NCI-H82 treated with DMSO at 0.1 percent for 48 hours (cell line): ENCODE measurements around the gene EGF.

Source experiments
- DNase-seq: peaks from one replicate; lab custom pipeline; 2025; ENCODE audit not compliant: unreplicated experiment; lab: John Stamatoyannopoulos, UW

The EGF gene

GRCh38 chr4:109990261-109991257 lies 77.9 kb downstream of the EGF start:
- no peak for DNase-seq

DNA sequence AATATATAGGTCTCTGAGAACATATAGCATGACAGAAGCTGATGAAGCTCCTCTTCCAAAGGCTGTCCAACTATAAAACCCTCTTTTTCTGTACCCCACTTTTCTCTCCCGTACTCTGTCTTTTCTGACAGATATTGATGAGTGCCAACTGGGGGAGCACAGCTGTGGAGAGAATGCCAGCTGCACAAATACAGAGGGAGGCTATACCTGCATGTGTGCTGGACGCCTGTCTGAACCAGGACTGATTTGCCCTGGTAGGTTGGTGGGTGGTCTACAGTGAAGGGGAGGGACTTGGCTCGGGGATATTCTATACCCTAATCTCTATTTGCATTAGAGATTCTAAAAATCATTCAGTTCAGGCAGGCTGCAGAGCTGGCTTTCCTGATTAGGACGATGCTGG lies 80.4 kb downstream of the EGF start:
- DNase-seq = no peak

DNA sequence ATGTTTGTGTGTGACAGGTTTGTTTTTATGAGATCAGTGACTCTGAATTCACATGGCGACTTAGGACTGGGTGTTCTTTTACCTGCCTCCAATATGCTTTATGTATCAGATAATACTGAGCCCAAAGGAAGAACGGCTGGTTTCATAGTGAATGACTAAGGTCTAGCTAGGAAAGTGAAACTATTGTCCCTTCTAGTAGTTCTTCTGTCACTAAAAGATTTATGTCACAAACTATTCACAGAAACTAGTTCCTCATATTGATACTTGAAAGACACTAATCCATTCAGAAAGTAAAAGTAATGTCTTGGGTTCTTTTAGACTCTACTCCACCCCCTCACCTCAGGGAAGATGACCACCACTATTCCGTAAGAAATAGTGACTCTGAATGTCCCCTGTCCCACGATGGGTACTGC lies 81.7 kb downstream of the EGF start:
- DNase-seq = no peak

DNA sequence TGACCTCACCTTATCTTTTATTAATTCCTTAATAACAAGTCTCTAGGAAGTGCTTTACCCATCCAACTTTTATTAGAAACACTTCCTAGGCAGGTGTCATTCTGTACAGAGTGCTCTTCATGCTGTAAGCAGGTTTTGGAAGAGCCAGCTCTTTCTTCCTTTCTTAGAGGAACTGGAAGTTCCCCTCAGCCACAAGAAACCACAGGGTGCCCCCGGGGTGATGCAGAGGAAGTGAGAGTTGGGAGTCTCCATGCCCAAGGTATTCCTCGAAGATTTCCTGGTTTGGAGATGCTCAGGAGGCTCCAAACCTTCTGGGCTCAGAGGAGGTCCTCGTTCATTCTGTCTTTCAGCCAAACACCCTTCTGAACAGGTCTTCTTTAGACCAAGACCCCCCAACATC lies 83.8 kb downstream of the EGF start:
- DNase-seq = no peak

GRCh38 chr4:109998867-109999584 lies 86.3 kb downstream of the EGF start:
- peak; percentile 8 for DNase-seq

DNA sequence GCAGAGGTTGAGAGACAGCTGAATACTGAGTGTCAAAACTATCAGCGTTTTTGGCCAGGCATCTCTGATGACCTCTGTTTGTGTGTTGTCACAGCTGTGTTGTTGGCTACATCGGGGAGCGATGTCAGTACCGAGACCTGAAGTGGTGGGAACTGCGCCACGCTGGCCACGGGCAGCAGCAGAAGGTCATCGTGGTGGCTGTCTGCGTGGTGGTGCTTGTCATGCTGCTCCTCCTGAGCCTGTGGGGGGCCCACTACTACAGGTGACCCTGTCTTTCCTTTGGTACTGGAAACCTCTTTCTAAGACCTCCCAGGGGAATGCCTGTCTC lies 86.9 kb downstream of the EGF start:
- DNase-seq = no peak

DNA sequence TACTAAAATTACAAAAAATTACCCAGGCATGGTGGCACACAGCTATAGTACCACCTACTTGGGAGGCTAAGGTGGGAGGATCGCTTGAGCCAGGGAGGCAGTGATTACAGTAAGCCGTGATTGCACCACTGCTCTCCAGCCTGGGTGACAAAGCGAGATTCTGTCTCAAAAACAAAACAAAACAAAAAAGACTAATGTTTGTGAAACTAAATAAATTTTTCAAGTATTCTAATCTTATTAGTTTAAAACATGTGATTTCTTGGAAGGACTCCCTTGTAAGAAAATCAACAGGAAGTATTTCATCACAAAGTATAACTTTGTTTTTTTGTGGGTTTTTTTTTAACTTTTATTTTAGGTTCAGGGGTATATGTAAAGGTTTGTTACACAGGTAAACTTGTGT lies 89.6 kb downstream of the EGF start:
- DNase-seq = no peak

- no peak for DNase-seq
Observed at GRCh38 chr4:110003401-110004187, 90.9 kb downstream of the EGF start.

GRCh38 chr4:110004556-110004955 lies 91.9 kb downstream of the EGF start:
- DNase-seq = no peak

GRCh38 chr4:110005461-110006056 lies 92.9 kb downstream of the EGF start:
- DNase-seq = peak; percentile 41

- no peak for DNase-seq
Observed at GRCh38 chr4:110007217-110007616, 94.5 kb downstream of the EGF start.

DNA sequence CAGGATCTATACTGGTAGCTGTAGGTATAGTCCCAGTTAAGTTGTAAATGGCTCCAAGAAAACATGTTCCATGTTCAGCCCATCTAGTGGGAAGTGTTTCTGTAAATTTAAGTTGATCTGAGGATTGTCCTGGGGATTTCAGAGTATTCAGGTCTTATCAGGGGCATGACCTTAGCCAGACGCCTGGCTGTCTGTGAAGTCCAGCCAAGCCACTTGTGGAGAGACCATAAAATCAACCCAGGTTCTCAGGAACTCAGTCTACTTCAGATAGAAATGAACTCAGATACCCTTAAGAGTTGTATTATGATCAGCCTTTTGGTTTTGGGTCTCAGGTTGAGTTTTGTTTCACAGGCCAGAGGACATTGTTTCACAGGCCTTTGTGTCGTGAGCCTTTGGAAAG lies 95.9 kb downstream of the EGF start:
- DNase-seq = no peak

- no peak for DNase-seq
Observed at GRCh38 chr4:110009550-110009949, 96.9 kb downstream of the EGF start.

GRCh38 chr4:110010797-110011196 lies 98.1 kb downstream of the EGF start:
- no peak for DNase-seq

- DNase-seq = no peak
Observed at GRCh38 chr4:110012917-110013316, 100.2 kb downstream of the EGF start.

DNA sequence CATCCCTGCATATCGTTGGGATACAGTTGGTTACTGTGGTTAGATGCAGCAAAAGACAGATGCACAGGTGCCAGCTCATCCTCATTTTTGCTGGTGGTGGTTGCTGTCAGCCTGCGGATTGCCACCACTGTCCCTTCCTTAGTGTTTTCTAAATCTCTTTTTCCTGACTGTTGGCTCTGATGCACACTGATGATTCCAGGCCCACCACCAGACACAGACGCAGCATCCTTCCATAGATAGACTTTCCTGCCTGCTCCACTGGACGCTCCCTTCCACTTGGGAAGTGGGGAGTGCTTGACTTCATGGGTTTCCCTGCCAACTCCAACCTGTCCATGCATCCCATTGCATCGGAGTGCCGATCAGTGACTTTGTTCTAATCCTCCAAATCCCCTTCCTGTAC lies 101.5 kb downstream of the EGF start:
- DNase-seq = no peak

DNA sequence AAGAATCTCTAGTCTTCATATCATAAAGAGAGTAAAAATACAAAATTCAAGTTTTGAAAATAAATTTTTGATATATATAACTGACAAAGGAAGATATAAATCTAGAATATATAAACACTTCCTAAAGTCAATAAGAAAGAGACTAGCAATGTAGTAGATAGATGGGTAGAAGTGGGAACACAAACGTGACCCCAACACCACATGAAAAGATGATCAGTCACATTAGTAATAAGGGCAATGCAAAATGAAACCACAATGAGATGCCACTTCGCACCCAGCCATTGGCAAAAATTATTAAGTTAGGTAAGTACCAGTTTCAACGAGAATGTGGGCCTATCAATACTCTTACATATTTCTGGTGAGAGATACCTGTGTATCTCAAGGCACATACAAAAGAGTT lies 106.5 kb downstream of the EGF start:
- no peak for DNase-seq

GRCh38 chr4:110020139-110020538 lies 107.5 kb downstream of the EGF start:
- no peak for DNase-seq

GRCh38 chr4:110020646-110021443 lies 108.2 kb downstream of the EGF start:
- DNase-seq = no peak

DNA sequence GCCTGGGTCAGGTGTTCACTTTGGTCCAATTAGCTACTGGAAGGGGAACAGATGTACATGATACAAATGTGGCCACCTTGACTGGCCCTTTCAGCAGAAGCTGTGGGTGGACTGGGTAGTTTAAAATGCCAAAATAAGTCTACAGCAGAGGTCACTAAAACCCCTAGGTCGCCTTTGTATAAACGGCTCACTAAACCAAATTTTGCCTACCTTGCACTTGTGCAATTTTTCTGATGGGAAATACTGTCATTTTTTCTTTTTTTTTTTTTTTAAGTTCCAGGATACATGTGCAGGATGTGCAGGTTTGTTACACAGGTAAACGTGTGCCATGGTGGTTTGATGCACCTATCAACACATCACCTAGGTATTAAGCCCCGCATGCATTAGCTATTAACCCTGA lies 109.8 kb downstream of the EGF start:
- no peak for DNase-seq
